GM12878 (cell line): Measurements from ENCODE around the gene ZDHHC17. TPM values are rescaled to one million over a fixed set of nuclear protein-coding genes. Genes with fewer than 3 reads are reported as not detected.

ENCODE experiments used
- ATAC-seq: fragments of 200-7000 bp; cut with Tn5 transposase; 3 replicates; pipeline ENCODE4 v1.9.1; 2020; ENCODE audit warnings: mild to moderate bottlenecking, moderate library complexity
- BruUV-seq: library from RNA; stranded (reverse); fragments of 400-500 nt; replicated peaks from 2 replicates; lab custom pipeline; 2021; lab: Mats Ljungman, UMichigan
- CTCF ChIA-PET: fragments of 300-600 bp; sonication (Branson Sonifier 250); formaldehyde crosslinking; extraction: SDS; loops from one replicate; lab custom pipeline; 2021; ENCODE audit warnings: inconsistent platforms; lab: Yijun Ruan, JAX
- POLR2A ChIA-PET: fragments of 350-600 bp; formaldehyde crosslinking; extraction: SDS; loops from one replicate; lab custom pipeline; 2021; ENCODE audit warnings: inconsistent platforms; lab: Charles Lee
- RAD21 ChIA-PET: fragments of 300-600 bp; sonication (Branson Sonifier 250); formaldehyde crosslinking; loops from one replicate; lab custom pipeline; 2023; ENCODE audit warnings: antibody characterized with exemption; ENCODE audit not compliant: unreplicated experiment; lab: Charles Lee
- SMC1A ChIA-PET: fragments of 300-600 bp; sonication (Branson Sonifier 250); formaldehyde crosslinking; loops from one replicate; lab custom pipeline; 2023; ENCODE audit not compliant: unreplicated experiment, uncharacterized antibody; lab: Charles Lee
- DNase-seq: peaks from one replicate; pipeline ENCODE4 v3.0.0-alpha.2; 2011; ENCODE audit warnings: low read depth, low spot score
- FAIRE-seq: peaks from 3 replicates; lab custom pipeline; 2011; peaks lifted over from hg19 to GRCh38; lab: Jason Lieb, UNC
- H2AFZ ChIP-seq: 2 replicates; pipeline ENCODE4 v1.6.0; 2011; ENCODE audit warnings: low read depth, low read length, control low read depth; ENCODE audit not compliant: control insufficient read depth
- H3K27ac ChIP-seq: 2 replicates; pipeline ENCODE4 v1.5.1; 2011; ENCODE audit warnings: control low read depth; ENCODE audit not compliant: control insufficient read depth, insufficient read depth
- H3K27me3 ChIP-seq, 2 experiments: replicated peaks in 1 of 2; 2 replicates each; pipeline versions ENCODE4 v1.6.0 to v1.6.1; 2011; ENCODE audit warnings: low read length in 1 of 2; ENCODE audit not compliant: control insufficient read depth in 2 of 2, insufficient read depth in 2 of 2
- H3K36me3 ChIP-seq, 2 experiments: 2 replicates each; pipeline ENCODE4 v1.5.1; 2011; ENCODE audit warnings: low read length in 1 of 2; ENCODE audit not compliant: control insufficient read depth in 2 of 2, insufficient read depth in 2 of 2
- H3K4me1 ChIP-seq: 2 replicates; pipeline ENCODE4 v1.6.1; 2011; ENCODE audit warnings: mild to moderate bottlenecking, low read length, moderate library complexity, mixed read lengths; ENCODE audit not compliant: control insufficient read depth, insufficient read depth
- H3K4me2 ChIP-seq: 2 replicates; pipeline ENCODE4 v1.6.0; 2011; ENCODE audit warnings: control low read depth; ENCODE audit not compliant: control insufficient read depth, insufficient read depth
- H3K4me3 ChIP-seq: fragments of 200-600 bp; sonication (generic); 2 replicates; pipeline ENCODE4 v1.5.1; 2016
- H3K79me2 ChIP-seq: 2 replicates; pipeline ENCODE4 v1.6.0; 2011; ENCODE audit warnings: low read length; ENCODE audit not compliant: control insufficient read depth, insufficient read depth
- H3K9ac ChIP-seq: 2 replicates; pipeline ENCODE4 v1.8.0; 2011; ENCODE audit warnings: low read length, control low read depth, mixed read lengths; ENCODE audit not compliant: control insufficient read depth, insufficient read depth
- H3K9me3 ChIP-seq: replicated peaks from 3 replicates; pipeline ENCODE4 v1.5.1; 2011; ENCODE audit warnings: mild to moderate bottlenecking, low read length; ENCODE audit not compliant: control insufficient read depth, insufficient read depth
- H4K20me1 ChIP-seq: 2 replicates; pipeline ENCODE4 v1.6.0; 2011; ENCODE audit not compliant: control insufficient read depth, insufficient read depth
- BCL11A ChIP-seq: IDR thresholded peaks from 2 replicates; pipeline ENCODE4 v1.6.1; 2011; ENCODE audit warnings: low read depth, low read length
- CBX5 ChIP-seq: sonication (generic); IDR thresholded peaks from 2 replicates; pipeline ENCODE4 v1.6.1; 2016; ENCODE audit warnings: low read depth, moderate library complexity, mild to moderate bottlenecking, inconsistent platforms
- CHD4 ChIP-seq: fragments of 200-600 bp; sonication (generic); IDR thresholded peaks from 2 replicates; pipeline ENCODE4 v1.6.1; 2016; ENCODE audit warnings: mild to moderate bottlenecking
- DPF2 ChIP-seq: fragments of 450-650 bp; IDR thresholded peaks from 2 replicates; pipeline ENCODE4 v1.6.1; 2017; ENCODE audit warnings: mild to moderate bottlenecking
- EP300 ChIP-seq, 2 experiments: fragments of 150-350 bp in 1 of 2; IDR thresholded peaks; 2 replicates each; pipeline ENCODE4 v1.6.1; 2011 to 2012; ENCODE audit warnings: low read depth in 2 of 2, low read length in 2 of 2, borderline replicate concordance in 1 of 2, improper control_type of control experiment in 1 of 2, inconsistent platforms in 1 of 2; ENCODE audit not compliant: control insufficient read depth in 1 of 2
- NFYB ChIP-seq: IDR thresholded peaks from 2 replicates; pipeline ENCODE4 v1.6.1; 2011; ENCODE audit warnings: low read depth, mild to moderate bottlenecking, low read length, improper control_type of control experiment, moderate library complexity; ENCODE audit not compliant: insufficient read depth
- NR2F1 ChIP-seq: fragments of 450-650 bp; conservative IDR thresholded peaks from 2 replicates; pipeline ENCODE4 v1.6.1; 2017; ENCODE audit warnings: mild to moderate bottlenecking
- POLR2A ChIP-seq: IDR thresholded peaks from 2 replicates; pipeline ENCODE4 v1.6.1; 2011; ENCODE audit warnings: low read depth, mild to moderate bottlenecking, low read length
- RUNX3 ChIP-seq: IDR thresholded peaks from 2 replicates; pipeline ENCODE4 v1.6.1; 2012; ENCODE audit warnings: low read length, inconsistent platforms
- SPI1 ChIP-seq: IDR thresholded peaks from 2 replicates; pipeline ENCODE4 v1.6.1; 2011; ENCODE audit warnings: low read depth, mild to moderate bottlenecking, low read length, moderate library complexity, borderline replicate concordance; ENCODE audit not compliant: insufficient read depth
- TAF1 ChIP-seq: IDR thresholded peaks from 2 replicates; pipeline ENCODE4 v1.6.1; 2011; ENCODE audit warnings: mild to moderate bottlenecking, low read depth, low read length, borderline replicate concordance
- TCF12 ChIP-seq: IDR thresholded peaks from 2 replicates; pipeline ENCODE4 v1.6.1; 2011; ENCODE audit warnings: low read depth, mild to moderate bottlenecking, low read length
- YBX1 ChIP-seq: fragments of 450-650 bp; IDR thresholded peaks from 2 replicates; pipeline ENCODE4 v1.6.1; 2016; ENCODE audit warnings: antibody characterized with exemption
- ZBED1 ChIP-seq: IDR thresholded peaks from 2 replicates; pipeline ENCODE4 v1.6.1; 2016; ENCODE audit warnings: borderline replicate concordance
- ZNF384 ChIP-seq: IDR thresholded peaks from 2 replicates; pipeline ENCODE4 v1.6.1; 2012; ENCODE audit warnings: low read depth, mild to moderate bottlenecking, low read length, improper control_type of control experiment, borderline replicate concordance
- WGBS: methylation state at CpG from one replicate; pipeline ENCODE4 v1.1.6; 2016; ENCODE audit warnings: low lambda C conversion rate; ENCODE audit not compliant: insufficient replicate concordance, insufficient coverage; ENCODE audit errors: missing lambda C conversion rate; 5-methylcytosine and 5-hydroxymethylcytosine counted together
- in situ Hi-C: fragments of 300-500 bp; cut with MboI; formaldehyde crosslinking; loops from 9 replicates; pipeline ENCODE4 v1.14.3; 2018; ENCODE audit warnings: mixed read lengths
- intact Hi-C: fragments of 100-400 bp; cut with micrococcal nuclease; formaldehyde crosslinking; loops from one replicate; pipeline ENCODE4 v1.14.2; 2022; ENCODE audit not compliant: unreplicated experiment
- polyA plus RNA-seq, 11 experiments: library from polyadenylated mRNA; depleted of rRNA in 4 of 11; unstranded in 6 of 11; stranded (reverse) in 5 of 11; fragments of >200 nt; fragmentation: Nextera tagmentation in 4 of 11; fragmentation: Illumina TruSeq in 1 of 11; extraction: Ambion mirVana in 4 of 11; extraction: Trizol in 1 of 11; gene quantifications; 1 replicate in 1 of 11; 2 replicates in 10 of 11; pipeline versions ENCODE4 v1.2.1 to v1.2.3, GENCODE V29; 2011 to 2016; ENCODE audit warnings: inconsistent platforms in 2 of 11, missing spikeins in 2 of 11, low read depth in 1 of 11
- total RNA-seq, 4 experiments: library from RNA; depleted of rRNA in 3 of 4; stranded (reverse); fragments of >200 nt in 3 of 4; fragmentation: Illumina TruSeq in 1 of 4; extraction: Trizol in 1 of 4; gene quantifications; 2 replicates each; pipeline versions ENCODE4 v1.2.1 to v1.2.3, GENCODE V29; 2013 to 2021
- TF ChIP-seq, protein P1 (sequence below): IDR thresholded peaks from 2 replicates; pipeline ENCODE4 v1.6.1; 2012; ENCODE audit warnings: low read length, inconsistent platforms
- TF ChIP-seq, protein P2 (sequence below): fragments of 450-650 bp; IDR thresholded peaks from 2 replicates; pipeline ENCODE4 v1.6.1; 2017; ENCODE audit warnings: borderline replicate concordance
- TF ChIP-seq, protein P3 (sequence below): fragments of 450-650 bp; IDR thresholded peaks from 2 replicates; pipeline ENCODE4 v1.6.1; 2016; ENCODE audit warnings: mild to moderate bottlenecking
- TF ChIP-seq, protein P4 (sequence below): fragments of 450-650 bp; IDR thresholded peaks from 2 replicates; pipeline ENCODE4 v1.6.1; 2017; ENCODE audit warnings: low read depth, mild to moderate bottlenecking, moderate library complexity

The ZDHHC17 gene
- total and polyA plus RNA-seq, 10 of the 15 experiments (the other 5 are each of a cell fraction or from before 2014, with no cell fraction given), result 4.3 to 50.0 (median 19.3) TPM

DNA sequence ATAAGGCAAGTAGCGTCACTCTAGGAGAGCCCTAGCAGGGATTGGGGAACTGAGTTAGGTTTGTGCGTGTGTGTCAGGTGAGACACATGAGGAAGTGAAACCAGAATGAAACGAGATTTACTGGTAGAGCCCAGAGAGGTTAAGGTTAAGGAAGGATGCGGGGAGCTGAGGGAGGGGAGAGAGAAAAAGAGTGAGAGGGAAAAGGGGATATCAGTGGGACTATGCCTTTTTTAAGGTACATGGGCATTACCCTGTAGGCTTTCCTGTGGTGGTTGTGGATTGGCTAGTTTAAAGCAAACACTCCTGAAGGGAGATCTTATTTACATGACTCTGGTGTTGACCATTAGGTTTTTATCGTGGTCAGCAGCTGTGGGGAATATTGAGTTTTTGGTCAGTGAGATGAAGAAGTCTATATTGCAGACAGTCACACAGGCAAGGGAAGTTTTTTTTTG is 13.9 kb downstream of the ZDHHC17 start:
- no peak overlapping the region for H2AFZ ChIP-seq
- no peaks in the 10 kb centered on the region for H3K36me3 ChIP-seq
- H3K4me1 ChIP-seq, result peaks cover 13% of the 10 kb centered on the region
- CTCF ChIA-PET, result interaction anchor here (1.4 to 4.4 kb wide), 6 partner anchors 8 to 233 kb away, joined by 4 to 30 read pairs (median 7); no protein-coding TSS in a partner anchor
- in situ Hi-C loops (no loop called here), intact Hi-C loops (loop anchor here (2.0 kb wide), 1 partner anchor 13 kb away; the partner anchor contains the start of gene ZDHHC17)
- peak overlapping the region; percentile 58 for H3K27ac ChIP-seq
- BruUV-seq, result no TSS peak
- RAD21 ChIA-PET, result interaction anchor here (2.2 to 3.7 kb wide), 3 partner anchors 12 to 15 kb away, joined by 10 to 14 read pairs (median 11); partner anchors contain the start of gene ZDHHC17
- 8% methylated on average over 5 of the region's 5 CpGs for WGBS
- H3K9me3 ChIP-seq, result peaks cover 5% of the 10 kb centered on the region
- SMC1A ChIA-PET, result interaction anchor here (0.7 to 4.9 kb wide), 4 partner anchors 12 to 223 kb away, joined by 3 to 63 read pairs (median 4); partner anchors contain the start of gene ZDHHC17
- H3K4me2 ChIP-seq, result peak overlapping the region; percentile 66
- peak; percentile 87 for FAIRE-seq
- no peak overlapping the region for H3K9ac ChIP-seq
- DNase-seq, result peak; percentile 53
- POLR2A ChIA-PET, result interaction anchor here (0.5 to 2.0 kb wide), 4 partner anchors 10 to 151 kb away, joined by 3 to 6 read pairs (median 4); no protein-coding TSS in a partner anchor
- no peaks in the 10 kb centered on the region for H4K20me1 ChIP-seq
- 0 out of 2 replicates have a peak overlapping the region, but pooled peaks have one; percentile 8 for H3K4me3 ChIP-seq
- H3K79me2 ChIP-seq, result peaks cover 48% of the 10 kb centered on the region
- ATAC-seq, result peak; percentile 98
- H3K27me3 ChIP-seq, result no peaks in the 10 kb centered on the region
- TF ChIP-seq BCL11A, result peak; percentile 69; the same call in 1 of the 2 replicates
- TF ChIP-seq TAF1, result no peak
- peak; percentile 40; the same call in 1 of the 2 replicates for TF ChIP-seq CBX5
- no peak for TF ChIP-seq NFYB
- TF ChIP-seq POLR2A, result no peak
- TF ChIP-seq, protein P1, sequence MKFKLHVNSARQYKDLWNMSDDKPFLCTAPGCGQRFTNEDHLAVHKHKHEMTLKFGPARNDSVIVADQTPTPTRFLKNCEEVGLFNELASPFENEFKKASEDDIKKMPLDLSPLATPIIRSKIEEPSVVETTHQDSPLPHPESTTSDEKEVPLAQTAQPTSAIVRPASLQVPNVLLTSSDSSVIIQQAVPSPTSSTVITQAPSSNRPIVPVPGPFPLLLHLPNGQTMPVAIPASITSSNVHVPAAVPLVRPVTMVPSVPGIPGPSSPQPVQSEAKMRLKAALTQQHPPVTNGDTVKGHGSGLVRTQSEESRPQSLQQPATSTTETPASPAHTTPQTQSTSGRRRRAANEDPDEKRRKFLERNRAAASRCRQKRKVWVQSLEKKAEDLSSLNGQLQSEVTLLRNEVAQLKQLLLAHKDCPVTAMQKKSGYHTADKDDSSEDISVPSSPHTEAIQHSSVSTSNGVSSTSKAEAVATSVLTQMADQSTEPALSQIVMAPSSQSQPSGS, result peak; percentile 4; the same call in 1 of the 2 replicates
- TF ChIP-seq ZNF384, result no peak
- TF ChIP-seq DPF2, result peak; percentile 93
- TF ChIP-seq RUNX3, result peak; percentile 58
- no peak for TF ChIP-seq ZBED1
- peak; percentile 67; the same call in 1 of the 2 replicates for TF ChIP-seq NR2F1
- TF ChIP-seq, protein P2, sequence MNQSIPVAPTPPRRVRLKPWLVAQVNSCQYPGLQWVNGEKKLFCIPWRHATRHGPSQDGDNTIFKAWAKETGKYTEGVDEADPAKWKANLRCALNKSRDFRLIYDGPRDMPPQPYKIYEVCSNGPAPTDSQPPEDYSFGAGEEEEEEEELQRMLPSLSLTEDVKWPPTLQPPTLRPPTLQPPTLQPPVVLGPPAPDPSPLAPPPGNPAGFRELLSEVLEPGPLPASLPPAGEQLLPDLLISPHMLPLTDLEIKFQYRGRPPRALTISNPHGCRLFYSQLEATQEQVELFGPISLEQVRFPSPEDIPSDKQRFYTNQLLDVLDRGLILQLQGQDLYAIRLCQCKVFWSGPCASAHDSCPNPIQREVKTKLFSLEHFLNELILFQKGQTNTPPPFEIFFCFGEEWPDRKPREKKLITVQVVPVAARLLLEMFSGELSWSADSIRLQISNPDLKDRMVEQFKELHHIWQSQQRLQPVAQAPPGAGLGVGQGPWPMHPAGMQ, result peak; percentile 75; the same call in 1 of the 2 replicates
- no peak for TF ChIP-seq CHD4
- TF ChIP-seq YBX1, result no peak
- TF ChIP-seq TCF12, result 0 out of 2 replicates have a peak, but pooled peaks have one; percentile 45
- TF ChIP-seq, protein P3, sequence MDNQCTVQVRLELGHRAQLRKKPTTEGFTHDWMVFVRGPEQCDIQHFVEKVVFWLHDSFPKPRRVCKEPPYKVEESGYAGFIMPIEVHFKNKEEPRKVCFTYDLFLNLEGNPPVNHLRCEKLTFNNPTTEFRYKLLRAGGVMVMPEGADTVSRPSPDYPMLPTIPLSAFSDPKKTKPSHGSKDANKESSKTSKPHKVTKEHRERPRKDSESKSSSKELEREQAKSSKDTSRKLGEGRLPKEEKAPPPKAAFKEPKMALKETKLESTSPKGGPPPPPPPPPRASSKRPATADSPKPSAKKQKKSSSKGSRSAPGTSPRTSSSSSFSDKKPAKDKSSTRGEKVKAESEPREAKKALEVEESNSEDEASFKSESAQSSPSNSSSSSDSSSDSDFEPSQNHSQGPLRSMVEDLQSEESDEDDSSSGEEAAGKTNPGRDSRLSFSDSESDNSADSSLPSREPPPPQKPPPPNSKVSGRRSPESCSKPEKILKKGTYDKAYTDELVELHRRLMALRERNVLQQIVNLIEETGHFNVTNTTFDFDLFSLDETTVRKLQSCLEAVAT, result peak; percentile 71
- TF ChIP-seq EP300 (IDR thresholded peaks at IDR 0.05; ENCODE audit: borderline replicate concordance in 1 of 2, control insufficient read depth in 1 of 2, low read depth in 2 of 2, low read length in 2 of 2), result peak; percentile 29 to 90; a peak in 3 of 4 replicates
- TF ChIP-seq SPI1, result peak; percentile 99
- TF ChIP-seq, protein P4, sequence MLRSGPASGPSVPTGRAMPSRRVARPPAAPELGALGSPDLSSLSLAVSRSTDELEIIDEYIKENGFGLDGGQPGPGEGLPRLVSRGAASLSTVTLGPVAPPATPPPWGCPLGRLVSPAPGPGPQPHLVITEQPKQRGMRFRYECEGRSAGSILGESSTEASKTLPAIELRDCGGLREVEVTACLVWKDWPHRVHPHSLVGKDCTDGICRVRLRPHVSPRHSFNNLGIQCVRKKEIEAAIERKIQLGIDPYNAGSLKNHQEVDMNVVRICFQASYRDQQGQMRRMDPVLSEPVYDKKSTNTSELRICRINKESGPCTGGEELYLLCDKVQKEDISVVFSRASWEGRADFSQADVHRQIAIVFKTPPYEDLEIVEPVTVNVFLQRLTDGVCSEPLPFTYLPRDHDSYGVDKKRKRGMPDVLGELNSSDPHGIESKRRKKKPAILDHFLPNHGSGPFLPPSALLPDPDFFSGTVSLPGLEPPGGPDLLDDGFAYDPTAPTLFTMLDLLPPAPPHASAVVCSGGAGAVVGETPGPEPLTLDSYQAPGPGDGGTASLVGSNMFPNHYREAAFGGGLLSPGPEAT, result peak; percentile 85
